Posterior vena cava (tissue), 2 donors: ENCODE results near the gene EIF4E. TPM values are rescaled to one million over a fixed set of nuclear protein-coding genes. Genes with fewer than 3 reads are reported as not detected.
"Not testable (repeated sequence)": the region's sequence is repeated elsewhere in the genome, so short reads cannot be mapped to it uniquely, and the experiment has no call there.

Source experiments
- DNase-seq: peaks from one replicate; pipeline ENCODE4 v3.0.0-alpha.2; 2020; ENCODE audit warnings: low spot score
- intact Hi-C, 2 donors: fragments of 100-400 bp; cut with DNase I; formaldehyde crosslinking; loops; one replicate each; pipeline versions ENCODE4 v1.14.1 to v1.14.2; 2022 to 2023
- total RNA-seq, 2 donors: library from RNA; stranded (reverse); fragmentation: NEBNext Ultra II Directional; extraction: Animal tissue kit (Norgen Biotek cat#: 25700); gene quantifications; one replicate each; pipeline ENCODE4 v1.2.1, GENCODE V29; 2021
- donor health status: DM: yes; HTN: yes; CAD: no.
- donor health status: DM: yes; HTN: yes; CAD: no.

Gene EIF4E
- total RNA-seq, 2 donors from 2014 or later: 52.7 to 71.1 TPM

DNA sequence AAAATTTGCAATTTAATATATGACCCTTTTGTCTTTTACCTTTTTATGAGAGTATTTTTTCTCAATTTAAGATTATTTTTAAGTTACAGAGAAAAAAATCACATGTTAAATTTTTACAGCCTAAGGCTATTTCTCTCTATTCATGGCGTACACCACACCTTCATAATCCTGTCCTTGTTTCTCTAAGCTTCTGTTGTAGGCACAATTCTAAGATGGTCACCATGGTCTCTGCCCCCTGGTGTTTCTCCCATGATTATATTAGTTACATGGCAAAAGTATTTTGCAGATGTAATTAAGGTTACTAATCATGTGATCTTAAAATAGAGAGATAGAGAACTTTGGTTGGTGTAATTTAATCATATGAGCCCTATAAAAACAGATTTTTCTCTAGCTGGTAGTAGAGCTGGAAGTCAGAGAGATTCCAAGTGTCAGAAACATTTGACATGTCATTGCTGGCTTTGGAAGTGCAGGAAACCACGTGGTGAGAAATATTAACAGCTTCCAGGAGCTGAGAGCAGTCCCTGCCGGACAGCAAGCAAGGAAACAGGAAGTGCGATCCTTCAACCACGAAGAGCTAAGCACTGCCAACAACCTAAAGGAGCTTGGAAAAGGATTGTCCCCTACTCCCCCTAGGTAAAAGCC is 89.8 kb downstream of the EIF4E start:
- DNase-seq: no peak
- intact Hi-C loops: no loop called here

DNA sequence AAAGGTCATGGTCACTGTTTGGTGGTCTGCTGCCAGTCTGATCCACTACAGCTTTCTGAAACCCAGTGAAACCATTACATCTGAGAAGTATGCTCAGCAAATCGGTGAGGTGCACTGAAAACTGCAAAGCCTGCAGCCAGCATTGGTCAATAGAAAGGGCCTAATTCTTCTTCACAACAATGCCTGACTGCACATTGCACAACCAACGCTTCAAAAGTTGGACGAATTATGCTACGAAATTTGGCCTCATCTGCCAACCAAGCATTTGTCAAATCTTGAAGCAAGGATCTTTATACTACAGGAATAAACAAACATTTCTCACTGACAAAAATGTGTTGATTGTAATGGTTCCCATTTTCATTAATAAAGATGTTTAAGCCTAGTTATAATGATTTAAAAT is 90.4 kb downstream of the EIF4E start:
- DNase-seq: no peak
- intact Hi-C loops: no loop called here

GRCh38 chr4:98833384-98833783 is 95.5 kb downstream of the EIF4E start:
- intact Hi-C loops: no loop called here
- no peak for DNase-seq

- DNase-seq, intact Hi-C loops: not testable (repeated sequence)
Measured at GRCh38 chr4:98831036-98831435, 97.9 kb downstream of the EIF4E start.

Other genes with a start within 250 kb of the EIF4E start
- 10 to 100 TPM; 43.3 to 46.1 TPM for gene METAP1, start 66.6 kb upstream of the EIF4E start, total RNA-seq
- 100 to 1,000 TPM; 226 to 243 TPM for gene ADH5, start 159.7 kb upstream of the EIF4E start, total RNA-seq
- gene ADH4, start 215.2 kb upstream of the EIF4E start, total RNA-seq: 1 to 10 TPM in 1 of 2 donors, under 1 TPM in 1; 0.29 to 1.3 TPM